Activated T-helper 2 cell treated with anti-CD3 and anti-CD28 coated beads, Interferon-gamma antibody, Interleukin-2, Interleukin-4, amounts not matched to agents 10 μg/mL and 5 μg/mL and 100 μg/mL, durations not matched to agents 14 hours and 24 hours and 36 hours (primary cell): ENCODE data around the gene P2RX4. TPM values are rescaled to one million over a fixed set of nuclear protein-coding genes. Genes with fewer than 3 reads are reported as not detected.
"Not testable (repeated sequence)": the region's sequence is repeated elsewhere in the genome, so short reads cannot be mapped to it uniquely, and the experiment has no call there.

Experiments used
- DNase-seq: peaks from one replicate; pipeline ENCODE4 v3.0.0; 2021; ENCODE audit warnings: low spot score
- H3K27ac Mint-ChIP-seq: one replicate; pipeline ENCODE4 v1.8.0; 2021; ENCODE audit warnings: mixed read lengths
- H3K27me3 Mint-ChIP-seq: one replicate; pipeline ENCODE4 v1.8.0; 2021; ENCODE audit warnings: low read depth, mixed read lengths
- H3K36me3 Mint-ChIP-seq: one replicate; pipeline ENCODE4 v1.8.0; 2021; ENCODE audit warnings: low read depth, mixed read lengths
- H3K4me1 Mint-ChIP-seq: one replicate; pipeline ENCODE4 v1.8.0; 2021; ENCODE audit warnings: low read depth, mixed read lengths
- H3K4me3 Mint-ChIP-seq: one replicate; pipeline ENCODE4 v1.8.0; 2021; ENCODE audit warnings: low read depth, mild to moderate bottlenecking, moderate library complexity, mixed read lengths
- H3K9me3 Mint-ChIP-seq: one replicate; pipeline ENCODE4 v1.8.0; 2021; ENCODE audit warnings: mixed read lengths
- intact Hi-C: fragments of 100-400 bp; cut with micrococcal nuclease; formaldehyde crosslinking; loops from one replicate; pipeline ENCODE4 v1.15.1; 2023
- total RNA-seq: library from RNA; stranded (reverse); gene quantifications from 2 replicates; pipeline ENCODE4 v1.2.3, GENCODE V29; 2022

P2RX4 gene
- total RNA-seq, 1 donor from 2014 or later: 25.2 TPM

- peaks cover 37% of the 10 kb centered on the region for H3K4me1 Mint-ChIP-seq
- no peak overlapping the region for H3K4me3 Mint-ChIP-seq
- intact Hi-C loops: no loop called here
- H3K27ac Mint-ChIP-seq: no peak overlapping the region
- peaks cover 62% of the 10 kb centered on the region for H3K36me3 Mint-ChIP-seq
- no peaks in the 10 kb centered on the region for H3K27me3 Mint-ChIP-seq
- no peak for DNase-seq
- no peaks in the 10 kb centered on the region for H3K9me3 Mint-ChIP-seq
These were observed 7.1 kb downstream of the P2RX4 start for GRCh38 chr12:121217063-121217462.

GRCh38 chr12:121217761-121218160 lies 7.8 kb downstream of the P2RX4 start:
- H3K27me3 Mint-ChIP-seq: no peaks in the 10 kb centered on the region
- H3K9me3 Mint-ChIP-seq: no peaks in the 10 kb centered on the region
- no peak overlapping the region for H3K4me3 Mint-ChIP-seq
- peaks cover 36% of the 10 kb centered on the region for H3K4me1 Mint-ChIP-seq
- no peak overlapping the region for H3K27ac Mint-ChIP-seq
- DNase-seq: no peak
- peaks cover 67% of the 10 kb centered on the region for H3K36me3 Mint-ChIP-seq
- intact Hi-C loops: no loop called here

DNA sequence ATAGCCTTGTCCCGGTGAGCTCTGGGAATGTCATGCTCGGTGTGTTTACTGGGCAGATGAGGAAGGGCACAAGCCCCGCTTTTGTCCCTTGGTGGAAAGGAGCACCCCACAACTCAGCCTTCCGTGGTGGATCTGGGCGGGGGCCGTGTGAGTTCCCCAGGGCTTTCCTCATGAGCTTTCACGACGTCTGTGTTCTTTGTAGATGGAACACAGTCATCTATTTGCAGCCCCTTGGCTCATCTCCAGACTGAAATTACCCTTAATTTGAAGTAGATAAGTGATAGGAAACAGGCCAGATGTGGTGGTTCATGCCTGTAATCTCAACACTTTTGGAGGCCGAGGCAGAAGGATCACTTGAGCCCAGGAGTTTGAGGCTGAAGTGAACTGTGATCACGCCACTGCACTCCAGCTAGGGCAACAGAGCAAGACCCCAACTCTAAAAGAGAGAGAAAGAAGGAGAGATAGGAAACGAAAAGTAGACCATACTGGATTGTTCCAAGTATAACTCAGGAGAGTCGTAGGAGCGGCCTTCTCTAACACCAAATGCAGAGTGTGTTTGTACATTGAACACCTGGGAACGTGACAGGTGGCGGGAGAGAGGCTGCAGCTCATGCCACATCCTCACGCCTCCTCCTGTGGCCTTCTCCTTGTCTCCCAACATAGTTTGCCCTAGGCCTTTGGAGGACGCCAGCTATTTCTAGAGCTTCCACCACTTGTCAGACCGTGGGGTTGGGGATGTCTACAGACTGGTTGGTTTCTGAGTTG lies 8.8 kb downstream of the P2RX4 start:
- no peak overlapping the region for H3K27ac Mint-ChIP-seq
- H3K27me3 Mint-ChIP-seq: no peaks in the 10 kb centered on the region
- DNase-seq: no peak
- intact Hi-C loops: no loop called here
- H3K9me3 Mint-ChIP-seq: no peaks in the 10 kb centered on the region
- H3K4me1 Mint-ChIP-seq: peaks cover 36% of the 10 kb centered on the region
- H3K4me3 Mint-ChIP-seq: no peak overlapping the region
- peaks cover 69% of the 10 kb centered on the region for H3K36me3 Mint-ChIP-seq

DNA sequence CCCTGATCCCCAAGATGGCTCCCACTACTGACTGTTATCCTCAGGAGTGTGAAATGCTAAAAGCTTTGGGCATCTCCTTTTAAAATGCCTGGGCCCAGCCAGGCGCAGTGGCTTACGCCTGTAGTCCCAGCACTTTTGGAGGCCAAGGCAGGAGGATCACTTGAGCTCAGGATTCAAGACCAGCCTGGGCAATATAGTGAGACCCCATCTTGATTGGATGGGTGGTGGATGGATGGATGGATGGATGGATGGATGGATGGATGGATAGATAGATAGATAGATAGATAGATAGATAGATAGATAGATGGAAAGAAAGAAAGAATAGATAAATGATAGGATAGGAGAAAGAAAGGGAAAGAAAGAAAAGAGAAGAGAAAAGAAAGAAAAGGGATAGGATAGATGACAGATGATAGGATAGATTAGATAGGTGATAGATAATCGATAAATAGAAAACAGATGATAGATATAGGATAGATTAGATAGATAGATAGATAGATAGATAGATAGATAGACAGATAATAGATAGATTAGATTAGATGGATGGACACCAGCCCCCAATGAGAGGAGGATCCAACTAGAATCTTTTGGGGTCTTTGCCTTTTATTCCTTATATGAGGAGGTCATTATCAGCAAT lies 9.5 kb downstream of the P2RX4 start:
- intact Hi-C loops: no loop called here
- Mint-ChIP-seq H3K9me3 (no peaks in the 10 kb centered on the region), H3K27ac (peak overlapping the region; percentile 2), H3K36me3 (peaks cover 67% of the 10 kb centered on the region), H3K4me3 (no peak overlapping the region), H3K4me1 (peaks cover 36% of the 10 kb centered on the region), H3K27me3 (no peaks in the 10 kb centered on the region)
- DNase-seq: no peak

GRCh38 chr12:121222847-121223246 lies 12.9 kb downstream of the P2RX4 start:
- intact Hi-C loops: loop anchor here (1.0 to 10.0 kb wide), 2 partner anchors 9 to 158 kb away; no protein-coding TSS in a partner anchor
- Mint-ChIP-seq H3K9me3 (no peaks in the 10 kb centered on the region), H3K36me3 (peaks cover 67% of the 10 kb centered on the region), H3K27me3 (no peaks in the 10 kb centered on the region), H3K4me3 (no peak overlapping the region), H3K27ac (peak overlapping the region; percentile 84), H3K4me1 (peaks cover 32% of the 10 kb centered on the region)
- DNase-seq: no peak

GRCh38 chr12:121223292-121224285 lies 13.7 kb downstream of the P2RX4 start:
- peak overlapping the region; percentile 2 for H3K4me3 Mint-ChIP-seq
- H3K36me3 Mint-ChIP-seq: peaks cover 63% of the 10 kb centered on the region
- H3K27ac Mint-ChIP-seq: peak overlapping the region; percentile 84
- H3K9me3 Mint-ChIP-seq: no peaks in the 10 kb centered on the region
- no peaks in the 10 kb centered on the region for H3K27me3 Mint-ChIP-seq
- peaks cover 32% of the 10 kb centered on the region for H3K4me1 Mint-ChIP-seq
- DNase-seq: peak; percentile 46
- intact Hi-C loops: loop anchor here (1.0 to 10.0 kb wide), 2 partner anchors 9 to 159 kb away; no protein-coding TSS in a partner anchor

DNA sequence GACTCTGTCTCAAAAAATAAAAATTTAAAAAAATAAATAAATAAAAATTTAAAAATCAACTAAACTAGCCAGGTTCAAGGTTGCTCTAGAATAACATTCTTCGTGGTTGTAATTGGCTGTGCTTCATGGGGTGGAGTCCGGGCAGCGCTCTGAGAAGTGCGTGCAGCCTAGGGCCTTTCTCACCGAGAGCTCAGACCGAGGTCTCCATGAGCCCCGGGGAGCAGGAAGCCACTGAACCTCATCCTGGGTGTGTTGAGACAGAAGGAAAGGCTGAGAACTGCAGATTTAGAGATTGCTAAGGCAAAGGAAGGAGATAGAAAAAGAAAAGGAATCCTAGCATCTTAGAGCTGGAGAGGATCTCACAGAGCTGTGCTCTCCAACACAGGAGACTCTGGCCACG lies 14.7 kb downstream of the P2RX4 start:
- Mint-ChIP-seq H3K36me3 (peaks cover 61% of the 10 kb centered on the region), H3K27me3 (no peaks in the 10 kb centered on the region)

GRCh38 chr12:121226399-121226798 lies 16.5 kb downstream of the P2RX4 start:
- Mint-ChIP-seq H3K27ac (no peak overlapping the region), H3K4me1 (peaks cover 31% of the 10 kb centered on the region), H3K4me3 (no peak overlapping the region), H3K27me3 (no peaks in the 10 kb centered on the region), H3K36me3 (peaks cover 61% of the 10 kb centered on the region), H3K9me3 (no peaks in the 10 kb centered on the region)
- intact Hi-C loops: loop anchor here (10.0 kb wide), 1 partner anchor 162 kb away; no protein-coding TSS in a partner anchor
- DNase-seq: no peak

More for the DNA sequence above, 14.7 kb downstream of the P2RX4 start:
- peak overlapping the region; percentile 48 for H3K4me3 Mint-ChIP-seq
- peak; percentile 64 for DNase-seq
- peak overlapping the region; percentile 88 for H3K27ac Mint-ChIP-seq
- intact Hi-C loops: loop anchor here (10.0 kb wide), 1 partner anchor 160 kb away; no protein-coding TSS in a partner anchor
- no peaks in the 10 kb centered on the region for H3K9me3 Mint-ChIP-seq
- H3K4me1 Mint-ChIP-seq: peaks cover 30% of the 10 kb centered on the region

GRCh38 chr12:121226871-121227270 lies 16.9 kb downstream of the P2RX4 start:
- not testable (repeated sequence) for H3K27me3 Mint-ChIP-seq, H3K9me3 Mint-ChIP-seq, H3K4me3 Mint-ChIP-seq, DNase-seq, H3K27ac Mint-ChIP-seq
- Mint-ChIP-seq H3K4me1 (peaks cover 31% of the 10 kb centered on the region), H3K36me3 (peaks cover 58% of the 10 kb centered on the region)
- intact Hi-C loops: loop anchor here (10.0 kb wide), 1 partner anchor 162 kb away; no protein-coding TSS in a partner anchor

GRCh38 chr12:121227294-121227693 lies 17.4 kb downstream of the P2RX4 start:
- peaks cover 57% of the 10 kb centered on the region for H3K36me3 Mint-ChIP-seq
- no peaks in the 10 kb centered on the region for H3K9me3 Mint-ChIP-seq
- peaks cover 31% of the 10 kb centered on the region for H3K4me1 Mint-ChIP-seq
- intact Hi-C loops: loop anchor here (10.0 kb wide), 1 partner anchor 162 kb away; no protein-coding TSS in a partner anchor
- no peaks in the 10 kb centered on the region for H3K27me3 Mint-ChIP-seq
- H3K27ac Mint-ChIP-seq: no peak overlapping the region
- no peak overlapping the region for H3K4me3 Mint-ChIP-seq
- DNase-seq: no peak

- no peak for DNase-seq
- H3K4me3 Mint-ChIP-seq: no peak overlapping the region
- H3K27me3 Mint-ChIP-seq: no peaks in the 10 kb centered on the region
- intact Hi-C loops: loop anchor here (10.0 kb wide), 1 partner anchor 164 kb away; no protein-coding TSS in a partner anchor
- H3K27ac Mint-ChIP-seq: no peak overlapping the region
- H3K4me1 Mint-ChIP-seq: peaks cover 18% of the 10 kb centered on the region
- no peaks in the 10 kb centered on the region for H3K9me3 Mint-ChIP-seq
- H3K36me3 Mint-ChIP-seq: peaks cover 52% of the 10 kb centered on the region
These were observed 19.2 kb downstream of the P2RX4 start for GRCh38 chr12:121228919-121229665.
